ENCODE data around the gene DTNA. TPM values are rescaled to one million over a fixed set of nuclear protein-coding genes. Genes with fewer than 3 reads are reported as not detected.

Gene DTNA
- total and polyA plus RNA-seq, 2 of the 8 experiments (the other 6 are each of a cell fraction or from before 2014, with no cell fraction given) = 30.2 to 32.7 TPM

- no peak overlapping the region for H3K9ac ChIP-seq (replicated peaks in 1 of 4; ENCODE audit: extremely low read depth in 1 of 4, low read depth in 3 of 4, low read length in 3 of 4)
- TF ChIP-seq TAF7 (optimal IDR thresholded peaks at IDR 0.05; ENCODE audit: borderline replicate concordance, low read depth, low read length) = no peak
- TF ChIP-seq SUZ12 (IDR thresholded peaks at IDR 0.05; ENCODE audit: low read length) = no peak
- no peak for TF ChIP-seq TBP (IDR thresholded peaks at IDR 0.05; ENCODE audit: low read depth, low read length)
- no peak for TF ChIP-seq ASH2L (IDR thresholded peaks at IDR 0.05; ENCODE audit: low read length)
- no peak for TF ChIP-seq EZH2 (IDR thresholded peaks at IDR 0.05; ENCODE audit: low read depth, low read length, severe bottlenecking)
- no peak for TF ChIP-seq RAD21 (IDR thresholded peaks at IDR 0.05 in 1 of 2, conservative IDR thresholded peaks at IDR 0.05 in 1 of 2; ENCODE audit: low read depth in 2 of 2, low read length in 2 of 2)
- no peak for TF ChIP-seq ZNF274 (IDR thresholded peaks at IDR 0.05; ENCODE audit: borderline replicate concordance, extremely low read depth, low read length)
- TF ChIP-seq ATF3 (IDR thresholded peaks at IDR 0.05; ENCODE audit: insufficient read depth, low read depth, low read length) = no peak
- no peak overlapping the region for H2BK120ac ChIP-seq (replicated peaks; ENCODE audit: low read depth, low read length)
- no peak overlapping the region for H2BK15ac ChIP-seq (ENCODE audit: low read length)
- no peaks in the 10 kb centered on the region for H4K20me1 ChIP-seq (replicated peaks in 1 of 2; ENCODE audit: control insufficient read depth in 1 of 2, insufficient read depth in 2 of 2, low read length in 2 of 2)
- H3K18ac ChIP-seq (ENCODE audit: extremely low read depth, low read length) = no peak overlapping the region
- no peaks in the 10 kb centered on the region for H3K36me3 ChIP-seq (ENCODE audit: control insufficient read depth in 2 of 4, insufficient read depth in 4 of 4, low read length in 3 of 4)
- no peak for FAIRE-seq
- H3K27ac ChIP-seq (ENCODE audit: low read depth, low read length) = no peak overlapping the region
- CTCF ChIA-PET (ENCODE audit: partially characterized antibody) = interaction anchor here (0.5 kb wide), 1 partner anchor 210 kb away, joined by 3 read pairs; no protein-coding TSS in a partner anchor
- H3K4me3 ChIP-seq (ENCODE audit: extremely low read depth in 1 of 4, insufficient read depth in 2 of 4, low read depth in 3 of 4, low read length in 4 of 4) = no peak overlapping the region
- no peak overlapping the region for H2BK5ac ChIP-seq (ENCODE audit: low read depth, low read length)
- H3K79me1 ChIP-seq (ENCODE audit: low read depth, low read length) = no peaks in the 10 kb centered on the region
- no peaks in the 10 kb centered on the region for H3K23me2 ChIP-seq (ENCODE audit: low read depth, low read length)
- H2BK20ac ChIP-seq (ENCODE audit: low read length) = no peak overlapping the region
- no peak overlapping the region for H4K8ac ChIP-seq (ENCODE audit: extremely low read depth, insufficient read depth, low read length)
- no peaks in the 10 kb centered on the region for H3K27me3 ChIP-seq (replicated peaks in 1 of 4; ENCODE audit: control insufficient read depth in 3 of 4, extremely low read depth in 1 of 4, insufficient read depth in 3 of 4, low read length in 3 of 4)
- no peak overlapping the region for H3K23ac ChIP-seq (ENCODE audit: insufficient read length)
- H3K56ac ChIP-seq (replicated peaks; ENCODE audit: insufficient read length, low read depth, low read length) = no peak overlapping the region
- 91% methylated on average over 5 of the region's 5 CpGs; no CpG with 5 or more reads in 1 of the 2 experiments for WGBS, 2 experiments (ENCODE audit: extremely low coverage in 1 of 2, insufficient coverage in 1 of 2, insufficient read length in 1 of 2, insufficient replicate concordance in 2 of 2, low coverage in 1 of 2, low lambda C conversion rate in 2 of 2, missing lambda C conversion rate in 1 of 2)
- H4K5ac ChIP-seq (ENCODE audit: insufficient read length, low read depth, low read length) = no peak overlapping the region
- H3K4me1 ChIP-seq (replicated peaks in 1 of 4; ENCODE audit: control insufficient read depth in 3 of 4, insufficient read depth in 4 of 4, low read length in 3 of 4) = no peaks in the 10 kb centered on the region
- no peak for DNase-seq (ENCODE audit: low read depth in 1 of 2, low spot score in 2 of 2)
- no peaks in the 10 kb centered on the region for H3K79me2 ChIP-seq (ENCODE audit: control insufficient read depth in 1 of 2, insufficient read depth in 2 of 2, low read length in 2 of 2)
- H2AK5ac ChIP-seq (ENCODE audit: low read depth, low read length) = no peak overlapping the region
- no peak overlapping the region for H3K4ac ChIP-seq (replicated peaks; ENCODE audit: insufficient read length, low read depth, low read length)
- no peak overlapping the region for H4K91ac ChIP-seq (replicated peaks; ENCODE audit: insufficient read length, low read length)
- no peak overlapping the region for H3K4me2 ChIP-seq (ENCODE audit: insufficient read depth in 1 of 2, low read depth in 2 of 2, low read length in 2 of 2)
- no peaks in the 10 kb centered on the region for H3K9me3 ChIP-seq (ENCODE audit: insufficient read depth in 2 of 2, low read depth in 1 of 2, low read length in 1 of 2)
- POLR2A ChIA-PET (ENCODE audit: partially characterized antibody) = no interaction called here
- no peak overlapping the region for H2BK12ac ChIP-seq (ENCODE audit: low read depth, low read length)
- no peak overlapping the region for H2AFZ ChIP-seq (ENCODE audit: low read length)
- no peak overlapping the region for H3K14ac ChIP-seq (ENCODE audit: insufficient read length)
Observed at GRCh38 chr18:34742891-34743341, 32.8 kb downstream of the DTNA start.
